ENCODE results near the gene MMD. TPM values are rescaled to one million over a fixed set of nuclear protein-coding genes. Genes with fewer than 3 reads are reported as not detected.

The MMD gene
- total RNA-seq, 1 experiment from 2014 or later = 26.9 TPM

GRCh38 chr17:55414983-55415382 lies 6.7 kb downstream of the MMD start:
- BruUV-seq (replicated peaks) = no TSS peak
- CTCF ChIA-PET = interaction anchor here (0.6 kb wide), 1 partner anchor 410 kb away, joined by 3 read pairs; no protein-coding TSS in a partner anchor
- Histone ChIP-seq H3K27me3 (ENCODE audit: control insufficient read depth, insufficient read depth, low read length) (no peaks in the 10 kb centered on the region), H3K36me3 (ENCODE audit: control insufficient read depth, insufficient read depth, low read length) (peaks cover 4% of the 10 kb centered on the region; the same call in 1 of the 2 replicates), H3K9me3 (ENCODE audit: control insufficient read depth, insufficient read depth, low read depth, low read length) (no peaks in the 10 kb centered on the region), H3K27ac (ENCODE audit: low read length) (no peak overlapping the region), H3K4me3 (ENCODE audit: low read depth in 2 of 2, low read length in 2 of 2) (no peak overlapping the region), H3K4me1 (ENCODE audit: control insufficient read depth, insufficient read depth, low read length) (no peaks in the 10 kb centered on the region)
- TF ChIP-seq REST (IDR thresholded peaks at IDR 0.05; ENCODE audit: insufficient read depth in 1 of 2, low read depth in 2 of 2, low read length in 1 of 2) (no peak), SIN3A (IDR thresholded peaks at IDR 0.05; ENCODE audit: borderline replicate concordance, insufficient read depth, low read depth, low read length) (no peak), TCF7L2 (IDR thresholded peaks at IDR 0.05; ENCODE audit: low read depth, low read length) (no peak), POLR2AphosphoS5 (IDR thresholded peaks at IDR 0.05; ENCODE audit: low read depth, low read length) (no peak), CTCF (IDR thresholded peaks at IDR 0.05) (no peak)
- DNase-seq (ENCODE audit: low read depth, low spot score) = no peak
- ATAC-seq = no peak
- POLR2A ChIA-PET = interaction anchor here (0.6 to 0.8 kb wide), 2 partner anchors 10 to 344 kb away, joined by 3 read pairs; no protein-coding TSS in a partner anchor
- in situ Hi-C loops (cut with HindIII; ENCODE audit: low pct_unique_long_range_greater_than_20kb, low sequenced_read_pairs) (no loop called here), intact Hi-C loops (cut with micrococcal nuclease; ENCODE audit: unreplicated experiment) (no loop called here)

GRCh38 chr17:55413825-55414489 lies 7.7 kb downstream of the MMD start:
- no peak for DNase-seq (ENCODE audit: low read depth, low spot score)
- Histone ChIP-seq H3K4me3 (ENCODE audit: low read depth in 2 of 2, low read length in 2 of 2) (no peak overlapping the region), H3K27ac (ENCODE audit: low read length) (no peak overlapping the region), H3K27me3 (ENCODE audit: control insufficient read depth, insufficient read depth, low read length) (no peaks in the 10 kb centered on the region), H3K9me3 (ENCODE audit: control insufficient read depth, insufficient read depth, low read depth, low read length) (no peaks in the 10 kb centered on the region), H3K36me3 (ENCODE audit: control insufficient read depth, insufficient read depth, low read length) (peaks cover 7% of the 10 kb centered on the region; the same call in 1 of the 2 replicates), H3K4me1 (ENCODE audit: control insufficient read depth, insufficient read depth, low read length) (no peaks in the 10 kb centered on the region)
- ChIA-PET POLR2A (no interaction called here), CTCF (interaction anchor here (0.6 kb wide), 1 partner anchor 1086 kb away, joined by 3 read pairs; no protein-coding TSS in a partner anchor)
- in situ Hi-C loops (cut with HindIII; ENCODE audit: low pct_unique_long_range_greater_than_20kb, low sequenced_read_pairs) = no loop called here
- no peak for ATAC-seq
- no TSS peak for BruUV-seq (replicated peaks)
- intact Hi-C loops (cut with micrococcal nuclease; ENCODE audit: unreplicated experiment) = no loop called here
- TF ChIP-seq POLR2AphosphoS5 (IDR thresholded peaks at IDR 0.05; ENCODE audit: low read depth, low read length) (no peak), CTCF (IDR thresholded peaks at IDR 0.05) (no peak), SIN3A (IDR thresholded peaks at IDR 0.05; ENCODE audit: borderline replicate concordance, insufficient read depth, low read depth, low read length) (no peak), REST (IDR thresholded peaks at IDR 0.05; ENCODE audit: insufficient read depth in 1 of 2, low read depth in 2 of 2, low read length in 1 of 2) (no peak), TCF7L2 (IDR thresholded peaks at IDR 0.05; ENCODE audit: low read depth, low read length) (no peak)
